B cell (primary cell): Measurements from ENCODE around the gene SCAMP4.

Experiments
- EZH2 ChIP-seq: IDR thresholded peaks from 2 replicates; pipeline ENCODE4 v1.6.1; 2012; ENCODE audit warnings: borderline replicate concordance, low read depth, mild to moderate bottlenecking, moderate library complexity, low read length; ENCODE audit not compliant: insufficient read depth, poor library complexity, severe bottlenecking
- TF ChIP-seq, protein P1 (sequence below): fragments of 200-600 bp; IDR thresholded peaks from one replicate; pipeline ENCODE4 v1.8.0; 2022; ENCODE audit warnings: antibody characterized with exemption, mild to moderate bottlenecking

DNA sequence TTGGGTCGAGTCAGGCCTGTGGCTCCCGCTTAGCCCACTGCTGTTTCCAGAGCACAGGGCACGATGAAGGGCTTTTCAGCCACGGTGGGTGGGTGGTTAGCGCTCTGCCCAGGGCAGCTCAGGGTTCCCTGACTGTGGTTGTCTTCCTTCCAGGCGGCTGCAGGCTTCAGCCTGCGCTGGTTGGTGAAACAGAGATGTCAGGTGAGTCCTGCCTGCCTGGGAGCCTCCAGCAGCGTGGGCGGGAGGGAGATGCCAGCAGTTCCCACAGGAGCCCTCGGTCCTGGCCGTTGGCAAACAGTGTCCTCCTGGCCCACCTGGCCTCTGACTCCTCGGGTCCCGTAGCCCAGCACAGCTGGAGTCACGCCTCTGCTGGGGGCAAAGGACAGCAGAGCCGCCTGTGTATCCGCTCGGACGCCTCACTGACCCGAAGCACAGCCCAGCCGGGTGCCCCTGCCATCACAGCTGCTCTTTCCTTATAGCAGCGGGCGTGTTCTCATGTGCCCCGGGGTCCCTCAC lies 9.7 kb downstream of the SCAMP4 start:
- TF ChIP-seq, protein P1, sequence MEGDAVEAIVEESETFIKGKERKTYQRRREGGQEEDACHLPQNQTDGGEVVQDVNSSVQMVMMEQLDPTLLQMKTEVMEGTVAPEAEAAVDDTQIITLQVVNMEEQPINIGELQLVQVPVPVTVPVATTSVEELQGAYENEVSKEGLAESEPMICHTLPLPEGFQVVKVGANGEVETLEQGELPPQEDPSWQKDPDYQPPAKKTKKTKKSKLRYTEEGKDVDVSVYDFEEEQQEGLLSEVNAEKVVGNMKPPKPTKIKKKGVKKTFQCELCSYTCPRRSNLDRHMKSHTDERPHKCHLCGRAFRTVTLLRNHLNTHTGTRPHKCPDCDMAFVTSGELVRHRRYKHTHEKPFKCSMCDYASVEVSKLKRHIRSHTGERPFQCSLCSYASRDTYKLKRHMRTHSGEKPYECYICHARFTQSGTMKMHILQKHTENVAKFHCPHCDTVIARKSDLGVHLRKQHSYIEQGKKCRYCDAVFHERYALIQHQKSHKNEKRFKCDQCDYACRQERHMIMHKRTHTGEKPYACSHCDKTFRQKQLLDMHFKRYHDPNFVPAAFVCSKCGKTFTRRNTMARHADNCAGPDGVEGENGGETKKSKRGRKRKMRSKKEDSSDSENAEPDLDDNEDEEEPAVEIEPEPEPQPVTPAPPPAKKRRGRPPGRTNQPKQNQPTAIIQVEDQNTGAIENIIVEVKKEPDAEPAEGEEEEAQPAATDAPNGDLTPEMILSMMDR, result no peak
- no peak for TF ChIP-seq EZH2
